ENCODE results near the gene CDC73.

DNA sequence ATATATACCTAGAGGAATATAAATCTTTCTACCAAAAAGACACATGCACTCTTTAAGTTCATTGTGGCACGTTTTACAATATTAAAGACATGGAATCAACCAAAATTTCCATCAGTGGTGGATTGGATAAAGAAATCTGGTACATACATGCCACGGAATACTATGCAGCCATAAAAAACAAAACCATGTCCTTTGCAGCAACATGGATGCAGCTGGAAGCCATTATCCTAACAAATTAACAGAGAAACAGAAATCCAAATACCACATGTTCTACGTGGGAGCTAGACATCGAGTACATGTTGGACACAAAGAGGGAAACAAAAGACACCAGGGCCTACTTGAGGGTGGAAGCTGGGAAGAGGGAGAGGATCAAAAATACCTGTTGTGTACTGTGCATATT is 97.6 kb downstream of the CDC73 start:
- no peak for TF ChIP-seq CTCF (conservative IDR thresholded peaks at IDR 0.05 in 1 of 2, IDR thresholded peaks at IDR 0.05 in 1 of 2; ENCODE audit: low read depth in 1 of 2, low read length in 2 of 2)
- no peak for TF ChIP-seq EZH2 (IDR thresholded peaks at IDR 0.05; ENCODE audit: low read length, missing control alignments)
